HCT116 (cell line): Measurements from ENCODE around the gene LGALS3. TPM values are rescaled to one million over a fixed set of nuclear protein-coding genes. Genes with fewer than 3 reads are reported as not detected.

Experiments
- ATAC-seq: fragments of 200-7000 bp; cut with Tn5 transposase; 2 replicates; pipeline ENCODE4 v1.9.1; 2020; ENCODE audit warnings: mild to moderate bottlenecking, moderate library complexity
- BruUV-seq: library from RNA; stranded (reverse); fragments of 400-500 nt; replicated peaks from 2 replicates; lab custom pipeline; 2021; lab: Mats Ljungman, UMichigan
- CTCF ChIA-PET: fragments of 300-600 bp; sonication (Branson Sonifier 250); formaldehyde crosslinking; loops from one replicate; lab custom pipeline; 2021; ENCODE audit warnings: antibody characterized with exemption; lab: Charles Lee
- POLR2A ChIA-PET: fragments of 300-600, 350-600 bp; sonication (Branson Sonifier 250); formaldehyde crosslinking; loops from one replicate; lab custom pipeline; 2021; ENCODE audit warnings: antibody characterized with exemption; lab: Charles Lee
- RAD21 ChIA-PET, 2 experiments: fragments of 300-600 bp; sonication (Branson Sonifier 250); formaldehyde crosslinking; loops; one replicate each; lab custom pipeline; 2023; ENCODE audit warnings: low total read pairs in 2 of 2; ENCODE audit not compliant: uncharacterized antibody in 2 of 2, unreplicated experiment in 2 of 2, low non-redundant PET in 1 of 2; lab: Charles Lee
- DNase-seq: peaks from one replicate; pipeline ENCODE4 v3.0.0-alpha.2; 2010; ENCODE audit warnings: low read depth, low spot score
- H2AFZ ChIP-seq: fragments of 200-600 bp; shearing (Covaris generic), sonication (generic); 2 replicates; pipeline ENCODE4 v1.6.1; 2017; ENCODE audit warnings: low read depth, mixed run types, mixed read lengths, antibody characterized with exemption, low read length; ENCODE audit not compliant: poor library complexity, severe bottlenecking
- H3K27ac ChIP-seq: 2 replicates; pipeline ENCODE4 v1.5.1; 2012; ENCODE audit warnings: low read depth, low read length
- H3K27me3 ChIP-seq: fragments of 200-600 bp; sonication (generic); 2 replicates; pipeline ENCODE4 v1.6.1; 2016; ENCODE audit warnings: mixed run types, low read length, mixed read lengths; ENCODE audit not compliant: insufficient read depth
- H3K36me3 ChIP-seq, 2 experiments: fragments of 200-500 bp in 1 of 2; fragments of 200-600 bp in 1 of 2; sonication (Bioruptor generic) in 1 of 2; sonication (generic) in 1 of 2; 2 replicates each; pipeline versions ENCODE4 v1.5.1 to v1.6.1; 2014 to 2016; ENCODE audit warnings: low read length in 2 of 2, inconsistent platforms in 1 of 2, mixed read lengths in 1 of 2, mixed run types in 1 of 2; ENCODE audit not compliant: insufficient read depth in 2 of 2, control insufficient read depth in 1 of 2
- H3K4me1 ChIP-seq, 2 experiments: fragments of 200-600 bp in 1 of 2; sonication (generic) in 1 of 2; 2 replicates each; pipeline versions ENCODE4 v1.5.1 to v1.6.1; 2012 to 2017; ENCODE audit warnings: low read length in 2 of 2, inconsistent platforms in 1 of 2, mild to moderate bottlenecking in 1 of 2, mixed read lengths in 1 of 2, mixed run types in 1 of 2, moderate library complexity in 1 of 2; ENCODE audit not compliant: insufficient read depth in 2 of 2, control insufficient read depth in 1 of 2
- H3K4me2 ChIP-seq: fragments of 200-600 bp; sonication (generic); 2 replicates; pipeline ENCODE4 v1.6.1; 2017; ENCODE audit warnings: mixed run types, low read length, mixed read lengths
- H3K4me3 ChIP-seq, 2 experiments: fragments of 200-600 bp in 1 of 2; sonication (generic) in 1 of 2; replicated peaks in 1 of 2; 2 replicates each; pipeline ENCODE4 v1.5.1; 2011 to 2016; ENCODE audit warnings: low read length in 2 of 2, control low read depth in 1 of 2, low read depth in 1 of 2, mild to moderate bottlenecking in 1 of 2, mixed read lengths in 1 of 2, mixed run types in 1 of 2
- H3K79me2 ChIP-seq: fragments of 200-600 bp; sonication (generic); 2 replicates; pipeline ENCODE4 v1.6.1; 2017; ENCODE audit warnings: mild to moderate bottlenecking, mixed run types, low read length, moderate library complexity, mixed read lengths; ENCODE audit not compliant: insufficient read depth
- H3K9ac ChIP-seq: fragments of 200-600 bp; sonication (generic); 2 replicates; pipeline ENCODE4 v1.6.1; 2016; ENCODE audit warnings: low read length, mixed read lengths
- H3K9me2 ChIP-seq: fragments of 200-600 bp; sonication (generic), shearing (Covaris generic); 2 replicates; pipeline ENCODE4 v1.6.1; 2017; ENCODE audit warnings: mixed run types, mild to moderate bottlenecking, moderate library complexity; ENCODE audit not compliant: insufficient read depth
- H3K9me3 ChIP-seq, 2 experiments: fragments of 200-500 bp in 1 of 2; fragments of 200-600 bp in 1 of 2; sonication (Bioruptor generic) in 1 of 2; sonication (generic) in 1 of 2; 2 replicates each; pipeline ENCODE4 v1.6.1; 2014 to 2017; ENCODE audit warnings: low read length in 2 of 2, mixed read lengths in 2 of 2, inconsistent platforms in 1 of 2, low read depth in 1 of 2, mild to moderate bottlenecking in 1 of 2, mixed run types in 1 of 2, moderate library complexity in 1 of 2; ENCODE audit not compliant: control insufficient read depth in 1 of 2, insufficient read depth in 1 of 2
- H4K20me1 ChIP-seq: fragments of 200-600 bp; sonication (generic), shearing (Covaris generic); 2 replicates; pipeline ENCODE4 v1.6.1; 2017; ENCODE audit warnings: mixed run types, mild to moderate bottlenecking, moderate library complexity; ENCODE audit not compliant: insufficient read depth
- CEBPB ChIP-seq: IDR thresholded peaks from 2 replicates; pipeline ENCODE4 v1.6.1; 2012; ENCODE audit warnings: low read depth
- EGR1 ChIP-seq: IDR thresholded peaks from 2 replicates; pipeline ENCODE4 v1.6.1; 2012; ENCODE audit warnings: low read depth
- EZH2phosphoT487 ChIP-seq: fragments of 200-600 bp; IDR thresholded peaks from 2 replicates; pipeline ENCODE4 v1.6.1; 2018; ENCODE audit warnings: antibody characterized with exemption, borderline replicate concordance
- JUND ChIP-seq: IDR thresholded peaks from 2 replicates; pipeline ENCODE4 v1.6.1; 2012
- POLR2AphosphoS5 ChIP-seq: IDR thresholded peaks from 2 replicates; pipeline ENCODE4 v1.6.1; 2011; ENCODE audit warnings: mild to moderate bottlenecking, low read depth, low read length, moderate library complexity
- SP1 ChIP-seq: IDR thresholded peaks from 2 replicates; pipeline ENCODE4 v1.6.1; 2012; ENCODE audit warnings: low read depth
- TCF7L2 ChIP-seq: IDR thresholded peaks from 2 replicates; pipeline ENCODE4 v1.7.0; 2011; ENCODE audit warnings: borderline replicate concordance, inconsistent platforms; ENCODE audit not compliant: insufficient read depth, insufficient read length; ENCODE audit errors: extremely low read depth
- intact Hi-C: fragments of 100-400 bp; cut with micrococcal nuclease; formaldehyde crosslinking; loops from 2 replicates; pipeline ENCODE4 v1.10.0; 2022
- total RNA-seq: library from RNA; stranded (reverse); gene quantifications from one replicate; pipeline ENCODE4 v1.2.1, GENCODE V29; 2021; ENCODE audit not compliant: unreplicated experiment
- TF ChIP-seq, protein P1 (sequence below): IDR thresholded peaks from 2 replicates; pipeline ENCODE4 v1.6.1; 2012
- TF ChIP-seq, protein P2 (sequence below), 3 experiments: fragments of 200-600 bp in 1 of 3; sonication (generic) in 1 of 3; IDR thresholded peaks in 2 of 3; conservative IDR thresholded peaks in 1 of 3; 2 replicates each; pipeline ENCODE4 v1.5.1; 2012 to 2017; ENCODE audit warnings: low read depth in 2 of 3, low read length in 2 of 3, antibody characterized with exemption in 1 of 3, borderline replicate concordance in 1 of 3, control low read depth in 1 of 3, mild to moderate bottlenecking in 1 of 3, mixed read lengths in 1 of 3, mixed run types in 1 of 3, moderate library complexity in 1 of 3; ENCODE audit not compliant: insufficient read depth in 1 of 3
- TF ChIP-seq, protein P3 (sequence below): IDR thresholded peaks from 2 replicates; pipeline ENCODE4 v1.6.1; 2011; ENCODE audit warnings: mild to moderate bottlenecking, low read length, moderate library complexity; ENCODE audit not compliant: insufficient replicate concordance; ENCODE audit errors: extremely low read depth

LGALS3 gene
- total RNA-seq, 1 experiment from 2014 or later, result 86.1 TPM

DNA sequence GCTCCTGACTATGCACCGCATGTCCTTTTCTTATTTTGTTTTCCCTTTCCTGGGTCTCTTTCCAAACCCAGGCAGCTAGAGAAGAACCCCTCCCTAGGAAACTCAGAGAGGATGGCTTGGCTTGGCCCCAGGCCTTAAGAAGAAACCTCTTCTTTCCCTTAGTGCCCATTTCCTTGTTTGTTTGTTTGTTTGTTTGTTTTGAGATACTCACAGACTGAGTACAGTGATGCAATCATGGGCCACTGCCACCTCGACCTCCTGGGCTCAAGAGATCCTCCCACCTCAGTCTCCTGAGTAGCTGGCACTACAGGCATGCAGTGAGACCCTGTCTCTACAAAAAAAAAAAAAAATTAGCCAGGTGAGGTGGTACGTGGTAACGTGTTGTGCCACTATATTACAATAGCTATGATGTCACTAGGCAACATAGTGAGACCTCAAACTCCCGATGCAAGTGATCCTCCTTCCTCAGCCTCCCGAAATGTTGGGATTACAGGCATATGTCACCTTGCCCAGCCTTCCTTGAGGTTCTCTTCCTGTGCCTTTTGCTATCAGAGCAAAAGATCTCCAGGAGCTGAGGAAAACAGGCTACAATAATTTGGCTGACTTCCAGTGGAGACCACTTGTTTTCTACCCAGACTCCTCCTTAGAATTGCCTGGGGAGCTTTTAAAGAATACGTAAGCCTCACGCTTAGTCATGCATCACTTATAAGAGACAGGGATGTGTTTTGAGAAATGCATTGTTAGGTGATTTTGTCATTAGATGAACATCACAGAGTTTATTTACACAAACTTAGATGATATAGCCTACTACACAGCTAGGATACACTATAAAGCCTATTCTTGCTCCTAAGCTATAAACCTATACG, 34.5 kb upstream of the LGALS3 start:
- ATAC-seq, result no peak
- no peaks in the 10 kb centered on the region for H3K9me2 ChIP-seq
- peaks cover 3 to 19% of the 10 kb centered on the region in 2 experiments; a peak in 2 of 4 replicates for H3K4me1 ChIP-seq
- ChIA-PET CTCF (interaction anchor here (0.6 kb wide), 1 partner anchor 18 kb away, joined by 3 read pairs; no protein-coding TSS in a partner anchor), RAD21 (interaction anchor here in 1 of 2 experiments (1.6 kb wide), 1 partner anchor 65 kb away, joined by 3 read pairs; no protein-coding TSS in a partner anchor), POLR2A (interaction anchor here (0.9 to 1.2 kb wide), 2 partner anchors 8 to 14 kb away, joined by 3 to 4 read pairs; no protein-coding TSS in a partner anchor)
- H3K4me3 ChIP-seq, result no peak overlapping the region
- no peaks in the 10 kb centered on the region for H4K20me1 ChIP-seq
- H3K27ac ChIP-seq, result no peak overlapping the region
- H3K27me3 ChIP-seq, result no peaks in the 10 kb centered on the region
- H3K36me3 ChIP-seq, result no peaks in the 10 kb centered on the region
- H2AFZ ChIP-seq, result no peak overlapping the region
- no peaks in the 10 kb centered on the region for H3K9me3 ChIP-seq
- no peak overlapping the region for H3K4me2 ChIP-seq
- BruUV-seq, result no TSS peak
- H3K79me2 ChIP-seq, result no peaks in the 10 kb centered on the region
- H3K9ac ChIP-seq, result no peak overlapping the region
- TF ChIP-seq CEBPB (no peak), TCF7L2 (no peak), JUND (no peak), EGR1 (no peak), SP1 (no peak), EZH2phosphoT487 (no peak), POLR2AphosphoS5 (no peak)
- TF ChIP-seq, protein P1, sequence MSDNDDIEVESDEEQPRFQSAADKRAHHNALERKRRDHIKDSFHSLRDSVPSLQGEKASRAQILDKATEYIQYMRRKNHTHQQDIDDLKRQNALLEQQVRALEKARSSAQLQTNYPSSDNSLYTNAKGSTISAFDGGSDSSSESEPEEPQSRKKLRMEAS, result no peak
- TF ChIP-seq, protein P2, sequence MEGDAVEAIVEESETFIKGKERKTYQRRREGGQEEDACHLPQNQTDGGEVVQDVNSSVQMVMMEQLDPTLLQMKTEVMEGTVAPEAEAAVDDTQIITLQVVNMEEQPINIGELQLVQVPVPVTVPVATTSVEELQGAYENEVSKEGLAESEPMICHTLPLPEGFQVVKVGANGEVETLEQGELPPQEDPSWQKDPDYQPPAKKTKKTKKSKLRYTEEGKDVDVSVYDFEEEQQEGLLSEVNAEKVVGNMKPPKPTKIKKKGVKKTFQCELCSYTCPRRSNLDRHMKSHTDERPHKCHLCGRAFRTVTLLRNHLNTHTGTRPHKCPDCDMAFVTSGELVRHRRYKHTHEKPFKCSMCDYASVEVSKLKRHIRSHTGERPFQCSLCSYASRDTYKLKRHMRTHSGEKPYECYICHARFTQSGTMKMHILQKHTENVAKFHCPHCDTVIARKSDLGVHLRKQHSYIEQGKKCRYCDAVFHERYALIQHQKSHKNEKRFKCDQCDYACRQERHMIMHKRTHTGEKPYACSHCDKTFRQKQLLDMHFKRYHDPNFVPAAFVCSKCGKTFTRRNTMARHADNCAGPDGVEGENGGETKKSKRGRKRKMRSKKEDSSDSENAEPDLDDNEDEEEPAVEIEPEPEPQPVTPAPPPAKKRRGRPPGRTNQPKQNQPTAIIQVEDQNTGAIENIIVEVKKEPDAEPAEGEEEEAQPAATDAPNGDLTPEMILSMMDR (IDR thresholded peaks at IDR 0.05 in 2 of 3, conservative IDR thresholded peaks at IDR 0.05 in 1 of 3; ENCODE audit: borderline replicate concordance in 1 of 3, insufficient read depth in 1 of 3, low read depth in 2 of 3, low read length in 2 of 3), result no peak
- TF ChIP-seq, protein P3, sequence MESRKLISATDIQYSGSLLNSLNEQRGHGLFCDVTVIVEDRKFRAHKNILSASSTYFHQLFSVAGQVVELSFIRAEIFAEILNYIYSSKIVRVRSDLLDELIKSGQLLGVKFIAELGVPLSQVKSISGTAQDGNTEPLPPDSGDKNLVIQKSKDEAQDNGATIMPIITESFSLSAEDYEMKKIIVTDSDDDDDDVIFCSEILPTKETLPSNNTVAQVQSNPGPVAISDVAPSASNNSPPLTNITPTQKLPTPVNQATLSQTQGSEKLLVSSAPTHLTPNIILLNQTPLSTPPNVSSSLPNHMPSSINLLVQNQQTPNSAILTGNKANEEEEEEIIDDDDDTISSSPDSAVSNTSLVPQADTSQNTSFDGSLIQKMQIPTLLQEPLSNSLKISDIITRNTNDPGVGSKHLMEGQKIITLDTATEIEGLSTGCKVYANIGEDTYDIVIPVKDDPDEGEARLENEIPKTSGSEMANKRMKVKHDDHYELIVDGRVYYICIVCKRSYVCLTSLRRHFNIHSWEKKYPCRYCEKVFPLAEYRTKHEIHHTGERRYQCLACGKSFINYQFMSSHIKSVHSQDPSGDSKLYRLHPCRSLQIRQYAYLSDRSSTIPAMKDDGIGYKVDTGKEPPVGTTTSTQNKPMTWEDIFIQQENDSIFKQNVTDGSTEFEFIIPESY, result no peak
- intact Hi-C loops, result no loop called here
- DNase-seq, result no peak
